HPDE6-E6E7 (cell line): ENCODE measurements around the gene HERPUD2.
"Not testable (repeated sequence)": the region's sequence is repeated elsewhere in the genome, so short reads cannot be mapped to it uniquely, and the experiment has no call there.

Source experiments
- DNase-seq: peaks from one replicate; pipeline ENCODE4 v3.0.0; 2011; ENCODE audit warnings: missing footprints; ENCODE audit errors: extremely low spot score

The HERPUD2 gene

GRCh38 chr7:35714862-35715261, 19.9 kb upstream of the HERPUD2 start:
- no peak for DNase-seq

- DNase-seq: no peak
These were observed 19.5 kb upstream of the HERPUD2 start for GRCh38 chr7:35714407-35714806.

- no peak for DNase-seq
These were observed 17.8 kb upstream of the HERPUD2 start for GRCh38 chr7:35712563-35713226.

- no peak for DNase-seq
These were observed 12.5 kb upstream of the HERPUD2 start for GRCh38 chr7:35707422-35707821.

- no peak for DNase-seq
These were observed 11.1 kb upstream of the HERPUD2 start for GRCh38 chr7:35705932-35706461.

- no peak for DNase-seq
These were observed 9.3 kb upstream of the HERPUD2 start for GRCh38 chr7:35704261-35704660.

- no peak for DNase-seq
These were observed 7.6 kb upstream of the HERPUD2 start for GRCh38 chr7:35702541-35702940.

- DNase-seq: no peak
These were observed 6.5 kb upstream of the HERPUD2 start for GRCh38 chr7:35701287-35701900.

GRCh38 chr7:35700865-35701264, 5.9 kb upstream of the HERPUD2 start:
- DNase-seq: no peak

- DNase-seq: no peak
These were observed 5.4 kb upstream of the HERPUD2 start for GRCh38 chr7:35700333-35700732.

GRCh38 chr7:35699796-35700305, 4.9 kb upstream of the HERPUD2 start:
- no peak for DNase-seq

GRCh38 chr7:35698382-35698781, 3.4 kb upstream of the HERPUD2 start:
- DNase-seq: not testable (repeated sequence)

- peak; percentile 54 for DNase-seq
These were observed 2.7 kb upstream of the HERPUD2 start for GRCh38 chr7:35697414-35698175.

- no peak for DNase-seq
These were observed 1.1 kb upstream of the HERPUD2 start for GRCh38 chr7:35695987-35696386.

GRCh38 chr7:35695473-35695850, 527 bp upstream of the HERPUD2 start:
- DNase-seq: no peak

- DNase-seq: no peak
These were observed 663 bp downstream of the HERPUD2 start for GRCh38 chr7:35694161-35694783.

GRCh38 chr7:35691827-35692307, 3.1 kb downstream of the HERPUD2 start:
- DNase-seq: no peak

- no peak for DNase-seq
These were observed 3.6 kb downstream of the HERPUD2 start for GRCh38 chr7:35691366-35691765.

GRCh38 chr7:35690614-35691013, 4.3 kb downstream of the HERPUD2 start:
- DNase-seq: not testable (repeated sequence)

- no peak for DNase-seq
These were observed 9.2 kb downstream of the HERPUD2 start for GRCh38 chr7:35685781-35686180.

- DNase-seq: no peak
These were observed 13.5 kb downstream of the HERPUD2 start for GRCh38 chr7:35681231-35682029.
